ENCODE results near the gene CTNND1. TPM values are rescaled to one million over a fixed set of nuclear protein-coding genes. Genes with fewer than 3 reads are reported as not detected.
"Not testable (repeated sequence)": the region's sequence is repeated elsewhere in the genome, so short reads cannot be mapped to it uniquely, and the experiment has no call there.

CTNND1 gene
- total RNA-seq, 1 donor = 59.8 TPM

DNA sequence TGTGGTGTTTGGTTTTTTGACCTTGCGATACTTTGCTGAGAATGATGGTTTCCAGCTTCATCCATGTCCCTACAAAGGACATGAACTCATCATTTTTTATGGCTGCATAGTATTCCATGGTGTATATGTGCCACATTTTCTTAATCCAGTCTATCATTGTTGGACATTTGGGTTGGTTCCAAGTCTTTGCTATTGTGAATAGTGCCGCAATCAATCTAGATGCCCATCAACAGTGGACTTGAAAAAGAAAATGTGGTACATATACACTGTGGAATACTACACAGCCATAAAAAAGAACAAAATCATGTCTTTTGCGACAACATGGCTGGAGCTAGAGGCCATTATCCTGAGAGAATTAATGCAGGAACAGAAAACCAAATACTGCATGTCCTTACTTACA lies 77.0 kb downstream of the CTNND1 start:
- not testable (repeated sequence) for DNase-seq (ENCODE audit: low read depth in 2 of 3, low spot score in 2 of 3)

GRCh38 chr11:57842873-57843272 lies 81.3 kb downstream of the CTNND1 start:
- DNase-seq (ENCODE audit: low read depth in 2 of 3, low spot score in 2 of 3) = no peak

DNA sequence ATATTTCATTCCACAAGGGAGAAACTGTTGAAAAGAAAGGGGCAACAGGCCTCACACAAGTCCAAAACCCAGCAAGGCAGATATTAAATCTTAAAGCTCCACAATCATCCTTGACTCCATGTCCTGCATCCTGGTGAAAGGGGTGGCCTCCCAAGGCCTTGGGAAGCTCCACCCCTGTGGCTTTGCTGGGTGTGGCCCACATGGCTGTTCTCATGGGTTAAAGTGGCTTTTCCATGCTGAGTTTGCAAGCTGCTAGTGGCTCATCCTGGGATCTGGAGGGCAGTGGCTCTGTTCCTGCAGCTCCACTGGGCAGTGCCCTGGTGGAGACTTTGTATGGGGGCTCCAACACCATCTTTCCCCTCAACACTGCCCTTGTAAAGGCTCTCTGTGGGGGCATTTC lies 106.4 kb downstream of the CTNND1 start:
- DNase-seq (ENCODE audit: low read depth in 2 of 3, low spot score in 2 of 3) = no peak

DNA sequence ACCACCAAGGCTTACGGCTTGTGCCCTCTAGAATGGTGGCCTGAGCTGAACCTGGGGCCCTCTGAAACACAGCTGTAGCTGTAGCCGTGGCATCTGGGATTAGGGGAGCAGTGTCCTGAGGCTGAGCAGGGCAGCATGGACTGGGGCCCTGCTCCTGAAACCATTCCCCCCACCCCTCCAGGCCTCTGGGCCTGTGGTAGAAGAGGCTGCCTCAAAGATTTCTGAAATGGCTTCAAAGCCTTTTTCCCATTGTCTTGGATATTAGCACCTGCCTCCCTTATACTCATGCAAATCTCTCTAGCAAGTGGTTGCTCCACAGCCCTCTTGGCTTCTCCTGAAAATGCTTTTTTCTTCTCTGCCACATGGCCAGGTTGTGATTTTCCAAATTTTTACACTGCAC lies 106.9 kb downstream of the CTNND1 start:
- no peak for DNase-seq (ENCODE audit: low read depth in 2 of 3, low spot score in 2 of 3)

Small RNA genes lying within 50 kb of the gene (small RNA-seq; reads per million reads assigned to genes)
- gene AP001931.1 (not detected), gene TMX2-CTNND1 (not detected)

Other genes with a start within 250 kb of the CTNND1 start
- 81.6 TPM for gene SLC43A1, start 246.1 kb upstream of the CTNND1 start, total RNA-seq
- gene TIMM10, start 231.0 kb upstream of the CTNND1 start, total RNA-seq = 29.4 TPM
- gene SMTNL1, start 224.2 kb upstream of the CTNND1 start, total RNA-seq = not detected
- 215 TPM for gene UBE2L6, start 194.1 kb upstream of the CTNND1 start, total RNA-seq
- 49.8 TPM for gene SERPING1, start 164.1 kb upstream of the CTNND1 start, total RNA-seq
- 3.5 TPM for gene YPEL4, start 111.9 kb upstream of the CTNND1 start, total RNA-seq
- gene CLP1, start 104.0 kb upstream of the CTNND1 start, total RNA-seq = 10.0 TPM
- gene ZDHHC5, start 93.7 kb upstream of the CTNND1 start, total RNA-seq = 20.2 TPM
- 21.5 TPM for gene MED19, start 49.6 kb upstream of the CTNND1 start, total RNA-seq
- gene TMX2, start 49.2 kb upstream of the CTNND1 start, total RNA-seq = 42.8 TPM
- 96.7 TPM for gene SELENOH, start 20.3 kb upstream of the CTNND1 start, total RNA-seq
- not detected for gene BTBD18, start 10.0 kb upstream of the CTNND1 start, total RNA-seq